SH-SY5Y (cell line): ENCODE measurements around the gene IRF2BPL.

Experiments
- GATA2 ChIP-seq: IDR thresholded peaks from 2 replicates; pipeline ENCODE4 v1.6.1; 2011; ENCODE audit warnings: mild to moderate bottlenecking, low read depth, low read length
- GATA3 ChIP-seq: IDR thresholded peaks from 2 replicates; pipeline ENCODE4 v1.6.1; 2011; ENCODE audit warnings: low read depth, mild to moderate bottlenecking, low read length, moderate library complexity

GRCh38 chr14:77063571-77064171 lies 35.2 kb upstream of the IRF2BPL start:
- TF ChIP-seq GATA3 (no peak), GATA2 (no peak)
